HepG2 (cell line): ENCODE results near the gene DLEC1. TPM values are rescaled to one million over a fixed set of nuclear protein-coding genes. Genes with fewer than 3 reads are reported as not detected.
A peak's percentile ranks its signal among the peaks of the same experiment; 100 is the strongest.

ENCODE experiments used
- ATAC-seq: fragments of 200-7000 bp; cut with Tn5 transposase; 3 replicates; pipeline ENCODE4 v1.9.1; 2020; ENCODE audit warnings: mild to moderate bottlenecking, moderate library complexity
- BruUV-seq: library from RNA; stranded (reverse); fragments of 400-500 nt; replicated peaks from 2 replicates; lab custom pipeline; 2021; lab: Mats Ljungman, UMichigan
- CTCF ChIA-PET: fragments of 300-600 bp; formaldehyde crosslinking; extraction: SDS; loops from one replicate; lab custom pipeline; 2021; ENCODE audit warnings: low total read pairs, inconsistent platforms, low intra/inter-chr PET ratio; lab: Yijun Ruan, JAX
- POLR2A ChIA-PET: fragments of 350-600 bp; sonication (Branson Sonifier 250); formaldehyde crosslinking; loops from one replicate; lab custom pipeline; 2020; ENCODE audit warnings: antibody characterized with exemption, inconsistent platforms; lab: Yijun Ruan, JAX
- DNase-seq: peaks from one replicate; pipeline ENCODE4 v3.0.0-alpha.2; 2015; ENCODE audit warnings: low spot score
- FAIRE-seq: peaks from 3 replicates; lab custom pipeline; 2011; peaks lifted over from hg19 to GRCh38; lab: Jason Lieb, UNC
- H2AFZ ChIP-seq: one replicate; pipeline ENCODE4 v1.6.1; 2011; ENCODE audit warnings: low read length, inconsistent platforms
- H3K27ac ChIP-seq: fragments of 300-600 bp; 3 replicates; pipeline ENCODE4 v1.8.0; 2011; ENCODE audit warnings: mixed run types, mild to moderate bottlenecking, mixed read lengths, low read length, inconsistent platforms; ENCODE audit not compliant: insufficient read depth; ENCODE audit errors: extremely low read length
- H3K27me3 ChIP-seq, 2 experiments: fragments of 200-600 bp in 1 of 2; 2 replicates in 1 of 2; 3 replicates in 1 of 2; pipeline versions ENCODE4 v1.6.0 to v1.8.0; 2011; ENCODE audit warnings: low read length in 2 of 2, mild to moderate bottlenecking in 2 of 2, moderate library complexity in 2 of 2, inconsistent platforms in 1 of 2; ENCODE audit not compliant: insufficient read depth in 2 of 2, control insufficient read depth in 1 of 2
- H3K36me3 ChIP-seq, 2 experiments: fragments of 200-600 bp in 1 of 2; replicated peaks in 1 of 2; 2 replicates in 1 of 2; 3 replicates in 1 of 2; pipeline versions ENCODE4 v1.5.1 to v1.8.0; 2011; ENCODE audit warnings: low read length in 2 of 2, inconsistent platforms in 1 of 2; ENCODE audit not compliant: insufficient read depth in 2 of 2, control insufficient read depth in 1 of 2
- H3K4me1 ChIP-seq: 2 replicates; pipeline ENCODE4 v1.5.1; 2012; ENCODE audit warnings: low read length, inconsistent platforms; ENCODE audit not compliant: insufficient read depth
- H3K4me2 ChIP-seq: 2 replicates; pipeline ENCODE4 v1.6.0; 2011; ENCODE audit warnings: low read depth, low read length, inconsistent platforms
- H3K4me3 ChIP-seq, 3 experiments: fragments of 200-600 bp in 1 of 3; sonication (generic), shearing (Covaris generic) in 1 of 3; replicated peaks in 1 of 3; 2 replicates each; pipeline ENCODE4 v1.5.1; 2011 to 2016; ENCODE audit warnings: low read length in 3 of 3, inconsistent platforms in 2 of 3, low read depth in 2 of 3, mild to moderate bottlenecking in 2 of 3, control low read depth in 1 of 3, mixed read lengths in 1 of 3; ENCODE audit not compliant: insufficient read depth in 1 of 3
- H3K79me2 ChIP-seq: one replicate; pipeline ENCODE4 v1.6.1; 2011; ENCODE audit warnings: low read length, inconsistent platforms; ENCODE audit not compliant: insufficient read depth
- H3K9ac ChIP-seq: 2 replicates; pipeline ENCODE4 v1.6.0; 2011; ENCODE audit warnings: mild to moderate bottlenecking, low read depth, low read length, inconsistent platforms; ENCODE audit not compliant: insufficient read depth
- H3K9me3 ChIP-seq: 2 replicates; pipeline ENCODE4 v1.5.1; 2012; ENCODE audit warnings: mild to moderate bottlenecking, low read length
- H4K20me1 ChIP-seq: 2 replicates; pipeline ENCODE4 v1.6.0; 2011; ENCODE audit warnings: inconsistent platforms, mild to moderate bottlenecking, low read length, moderate library complexity; ENCODE audit not compliant: insufficient read depth
- MTA3 ChIP-seq: sonication (generic); formaldehyde crosslinking; IDR thresholded peaks from 2 replicates; pipeline ENCODE4 v1.4.0; 2020; ENCODE audit warnings: missing genetic modification reagents
- MYC ChIP-seq: sonication (generic); formaldehyde crosslinking; IDR thresholded peaks from 2 replicates; pipeline ENCODE4 v1.9.0; 2021; ENCODE audit warnings: missing genetic modification reagents, borderline replicate concordance
- SIN3A ChIP-seq: IDR thresholded peaks from 2 replicates; pipeline ENCODE4 v1.6.1; 2011; ENCODE audit warnings: low read depth, mild to moderate bottlenecking, control low read depth, low read length, borderline replicate concordance
- ZBTB7A ChIP-seq: sonication (generic); formaldehyde crosslinking; IDR thresholded peaks from 2 replicates; pipeline ENCODE4 v1.8.0; 2022; ENCODE audit warnings: mild to moderate bottlenecking, missing genetic modification reagents
- ZFX ChIP-seq: sonication (generic); formaldehyde crosslinking; IDR thresholded peaks from 2 replicates; pipeline ENCODE4 v1.4.0; 2020; ENCODE audit warnings: mild to moderate bottlenecking, low read depth, missing genetic modification reagents, moderate library complexity
- ZSCAN9 ChIP-seq: IDR thresholded peaks from 2 replicates; pipeline ENCODE4 v1.6.1; 2016; ENCODE audit warnings: borderline replicate concordance
- WGBS: methylation state at CpG from one replicate; pipeline ENCODE4 v1.1.6; 2017; ENCODE audit warnings: low lambda C conversion rate; 5-methylcytosine and 5-hydroxymethylcytosine counted together
- in situ Hi-C: cut with HindIII; loops from 2 replicates; pipeline ENCODE4 v1.10.0; 2017; ENCODE audit warnings: low pct_unique_long_range_greater_than_20kb; ENCODE audit not compliant: extremely low pct_ligation_motif_present
- intact Hi-C: fragments of 100-400 bp; cut with micrococcal nuclease; formaldehyde crosslinking; loops from one replicate; pipeline ENCODE4 v1.10.0; 2022; ENCODE audit not compliant: unreplicated experiment
- polyA plus RNA-seq, 8 experiments: library from polyadenylated mRNA; depleted of rRNA in 3 of 8; stranded (reverse) in 7 of 8; unstranded in 1 of 8; fragments of >200 nt; fragmentation: Illumina TruSeq in 4 of 8; extraction: Trizol in 4 of 8; gene quantifications; 2 replicates each; pipeline versions ENCODE4 v1.2.1 to v1.2.3, GENCODE V29; 2011 to 2016; ENCODE audit warnings: low read depth in 4 of 8, missing spikeins in 1 of 8, mixed read lengths in 1 of 8; ENCODE audit not compliant: insufficient read depth in 1 of 8
- total RNA-seq, 5 experiments: library from RNA; depleted of rRNA; stranded (reverse); fragments of >200 nt; fragmentation: Illumina TruSeq; extraction: Trizol; gene quantifications; 2 replicates each; pipeline ENCODE4 v1.2.3, GENCODE V29; 2016; ENCODE audit warnings: low read depth in 1 of 5
- TF ChIP-seq, protein P1 (sequence below): sonication (generic); formaldehyde crosslinking; IDR thresholded peaks from 2 replicates; pipeline ENCODE4 v1.5.0; 2020; ENCODE audit warnings: mild to moderate bottlenecking, missing genetic modification reagents, moderate library complexity

Gene DLEC1
- total and polyA plus RNA-seq, 2 of the 13 experiments (the other 11 are each of a cell fraction or from before 2014, with no cell fraction given), result 0.09 TPM; not detected in 1

DNA sequence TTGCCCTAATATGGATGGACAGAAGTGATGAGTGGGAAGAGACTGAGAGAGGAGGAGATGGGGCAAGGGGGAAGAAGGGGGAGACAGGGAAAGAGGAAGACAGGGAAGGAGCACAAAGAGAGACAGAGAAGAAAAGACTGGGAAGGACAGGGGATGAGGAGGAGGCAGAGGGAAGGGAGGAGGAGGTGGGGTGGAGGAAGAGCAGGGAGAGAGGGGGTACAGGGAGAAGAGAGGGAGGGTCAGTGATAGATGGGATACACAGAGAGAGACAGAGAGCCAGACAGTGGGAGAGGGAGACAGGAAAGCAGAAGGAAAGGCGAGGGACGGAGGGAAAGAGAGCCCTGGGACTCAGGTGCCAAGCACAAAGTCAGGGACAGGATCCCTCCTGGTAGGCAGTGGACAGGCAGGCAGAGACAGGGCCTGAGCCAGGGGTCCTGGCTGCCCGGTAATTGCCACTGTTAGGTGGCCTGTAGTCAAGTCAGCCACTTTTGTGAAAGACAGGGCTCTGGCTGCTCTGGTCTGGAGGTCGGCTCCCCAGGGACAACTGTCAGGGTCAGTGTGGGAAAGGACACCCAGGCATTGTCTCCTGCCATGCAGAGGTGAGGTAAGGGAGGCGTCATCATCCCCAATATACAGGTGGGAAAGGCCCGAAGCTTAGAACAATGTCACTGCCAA is 38.6 kb upstream of the DLEC1 start:
- no peak for DNase-seq
- H3K36me3 ChIP-seq, result no peaks in the 10 kb centered on the region
- H3K9ac ChIP-seq, result no peak overlapping the region
- ATAC-seq, result no peak
- in situ Hi-C loops, result loop anchor here (5.0 kb wide), 1 partner anchor 143 kb away; no protein-coding TSS in a partner anchor
- no peak for TF ChIP-seq MYC (CRISPR knock-in tag)
- TF ChIP-seq, protein P1, sequence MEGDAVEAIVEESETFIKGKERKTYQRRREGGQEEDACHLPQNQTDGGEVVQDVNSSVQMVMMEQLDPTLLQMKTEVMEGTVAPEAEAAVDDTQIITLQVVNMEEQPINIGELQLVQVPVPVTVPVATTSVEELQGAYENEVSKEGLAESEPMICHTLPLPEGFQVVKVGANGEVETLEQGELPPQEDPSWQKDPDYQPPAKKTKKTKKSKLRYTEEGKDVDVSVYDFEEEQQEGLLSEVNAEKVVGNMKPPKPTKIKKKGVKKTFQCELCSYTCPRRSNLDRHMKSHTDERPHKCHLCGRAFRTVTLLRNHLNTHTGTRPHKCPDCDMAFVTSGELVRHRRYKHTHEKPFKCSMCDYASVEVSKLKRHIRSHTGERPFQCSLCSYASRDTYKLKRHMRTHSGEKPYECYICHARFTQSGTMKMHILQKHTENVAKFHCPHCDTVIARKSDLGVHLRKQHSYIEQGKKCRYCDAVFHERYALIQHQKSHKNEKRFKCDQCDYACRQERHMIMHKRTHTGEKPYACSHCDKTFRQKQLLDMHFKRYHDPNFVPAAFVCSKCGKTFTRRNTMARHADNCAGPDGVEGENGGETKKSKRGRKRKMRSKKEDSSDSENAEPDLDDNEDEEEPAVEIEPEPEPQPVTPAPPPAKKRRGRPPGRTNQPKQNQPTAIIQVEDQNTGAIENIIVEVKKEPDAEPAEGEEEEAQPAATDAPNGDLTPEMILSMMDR (CRISPR knock-in tag), result 0 out of 2 replicates have a peak, but pooled peaks have one; percentile 8
- TF ChIP-seq, all 625 proteins: peak for 1
- no peaks in the 10 kb centered on the region for H3K79me2 ChIP-seq
- H2AFZ ChIP-seq, result peak overlapping the region; percentile 20
- BruUV-seq, result no TSS peak
- CTCF ChIA-PET, result interaction anchor here (1.4 to 1.9 kb wide), 2 partner anchors 26 to 145 kb away, joined by 4 to 7 read pairs; no protein-coding TSS in a partner anchor
- H3K9me3 ChIP-seq, result no peaks in the 10 kb centered on the region
- H3K27me3 ChIP-seq, result peaks cover 0 to 16% of the 10 kb centered on the region in 2 experiments; a peak in 2 of 5 replicates
- no peak overlapping the region for H3K27ac ChIP-seq
- H4K20me1 ChIP-seq, result no peaks in the 10 kb centered on the region
- intact Hi-C loops, result loop anchor here (2.0 kb wide), 1 partner anchor 94 kb away; no protein-coding TSS in a partner anchor
- H3K4me1 ChIP-seq, result peaks cover 87% of the 10 kb centered on the region
- H3K4me2 ChIP-seq, result peak overlapping the region; percentile 6; the same call in 1 of the 2 replicates
- POLR2A ChIA-PET, result no interaction called here
- no peak for FAIRE-seq
- 39% methylated on average over 5 of the region's 6 CpGs for WGBS
- no peak overlapping the region; a peak in 1 of 6 replicates for H3K4me3 ChIP-seq

DNA sequence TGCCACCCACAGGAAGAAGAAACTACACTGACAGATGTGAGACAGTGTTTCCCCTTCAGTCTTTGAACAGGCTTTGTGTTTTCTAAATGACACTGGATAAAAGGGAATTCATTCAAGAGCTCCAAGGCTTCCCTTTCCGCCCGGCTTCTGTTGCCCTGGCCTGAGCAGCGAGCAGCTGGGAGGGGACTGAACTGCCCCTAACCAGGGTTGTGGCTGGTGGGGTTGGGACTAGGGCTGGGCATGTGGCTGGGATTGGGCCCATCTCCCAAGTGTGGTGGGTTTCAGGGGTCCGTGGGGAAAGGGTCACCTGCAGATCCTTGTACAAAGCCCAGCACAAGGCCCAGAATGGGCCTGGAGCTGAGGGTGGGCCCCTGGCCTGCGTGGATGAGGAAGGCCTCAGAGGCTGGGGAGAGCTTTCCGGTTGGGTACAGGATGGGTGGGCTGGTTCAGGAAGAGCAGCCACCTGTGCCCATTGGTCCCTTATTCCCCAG is 38.0 kb upstream of the DLEC1 start:
- no peaks in the 10 kb centered on the region for H3K36me3 ChIP-seq
- no TSS peak for BruUV-seq
- ChIA-PET CTCF (interaction anchor here (1.4 to 1.9 kb wide), 2 partner anchors 27 to 145 kb away, joined by 4 to 7 read pairs; no protein-coding TSS in a partner anchor), POLR2A (no interaction called here)
- ATAC-seq (no peak), FAIRE-seq (no peak), DNase-seq (no peak)
- in situ Hi-C loops (loop anchor here (5.0 kb wide), 1 partner anchor 144 kb away; no protein-coding TSS in a partner anchor), intact Hi-C loops (loop anchor here (2.0 kb wide), 1 partner anchor 94 kb away; no protein-coding TSS in a partner anchor)
- peak overlapping the region; percentile 20 for H2AFZ ChIP-seq
- no peak overlapping the region for H3K4me3 ChIP-seq
- H3K9me3 ChIP-seq, result no peaks in the 10 kb centered on the region
- no peak for TF ChIP-seq ZSCAN9
- TF ChIP-seq MTA3 (CRISPR knock-in tag), result no peak
- TF ChIP-seq ZBTB7A (CRISPR knock-in tag), result no peak
- no peak for TF ChIP-seq SIN3A
- TF ChIP-seq ZFX (CRISPR knock-in tag), result 0 out of 2 replicates have a peak, but pooled peaks have one; percentile 17
- WGBS, result 78% methylated on average over 4 of the region's 6 CpGs
- H4K20me1 ChIP-seq, result no peaks in the 10 kb centered on the region
- peaks cover 87% of the 10 kb centered on the region for H3K4me1 ChIP-seq
- no peaks in the 10 kb centered on the region for H3K79me2 ChIP-seq
- no peak overlapping the region for H3K27ac ChIP-seq
- no peak overlapping the region for H3K9ac ChIP-seq
- H3K27me3 ChIP-seq, result peaks cover 0 to 16% of the 10 kb centered on the region in 2 experiments; a peak in 2 of 5 replicates
- H3K4me2 ChIP-seq, result peak overlapping the region; percentile 6; the same call in 1 of the 2 replicates
